Mesothelial cell of epicardium (in vitro differentiated cells): Measurements from ENCODE around the gene TEAD3. TPM values are rescaled to one million over a fixed set of nuclear protein-coding genes. Genes with fewer than 3 reads are reported as not detected.
"Not testable (repeated sequence)": the region's sequence is repeated elsewhere in the genome, so short reads cannot be mapped to it uniquely, and the experiment has no call there.

Experiments
- DNase-seq, 2 experiments: peaks; one replicate each; pipeline ENCODE4 v3.0.0; 2021; ENCODE audit warnings: low spot score in 2 of 2; ENCODE audit not compliant: unreplicated experiment in 2 of 2
- H3K27ac Mint-ChIP-seq: 2 replicates; pipeline ENCODE4 v1.8.0; 2021; ENCODE audit warnings: mixed read lengths
- H3K27me3 Mint-ChIP-seq: 2 replicates; pipeline ENCODE4 v1.8.0; 2021; ENCODE audit warnings: low read depth, mixed read lengths
- H3K36me3 Mint-ChIP-seq: 2 replicates; pipeline ENCODE4 v1.8.0; 2021; ENCODE audit warnings: mixed read lengths
- H3K4me1 Mint-ChIP-seq: 2 replicates; pipeline ENCODE4 v1.8.0; 2021; ENCODE audit warnings: mixed read lengths
- H3K4me3 Mint-ChIP-seq: 2 replicates; pipeline ENCODE4 v1.8.0; 2021; ENCODE audit warnings: mild to moderate bottlenecking, moderate library complexity, mixed read lengths
- H3K9me3 Mint-ChIP-seq: 2 replicates; pipeline ENCODE4 v1.8.0; 2021; ENCODE audit warnings: mixed read lengths
- CTCF ChIP-seq: fragments of 200-600 bp; sonication (generic); IDR thresholded peaks from one replicate; pipeline ENCODE4 v1.5.0; 2021; ENCODE audit warnings: antibody characterized with exemption; ENCODE audit not compliant: unreplicated experiment
- total RNA-seq: library from RNA; stranded (reverse); gene quantifications from 3 replicates; pipeline ENCODE4 v1.2.1, GENCODE V29; 2021

Gene TEAD3
- total RNA-seq, 1 donor from 2014 or later = 91.4 TPM

- H3K36me3 Mint-ChIP-seq = no peaks in the 10 kb centered on the region
- no peaks in the 10 kb centered on the region for H3K9me3 Mint-ChIP-seq
- H3K4me3 Mint-ChIP-seq = no peak overlapping the region
- no peaks in the 10 kb centered on the region for H3K4me1 Mint-ChIP-seq
- TF ChIP-seq CTCF = no peak
- no peaks in the 10 kb centered on the region for H3K27me3 Mint-ChIP-seq
- DNase-seq = no peak
- H3K27ac Mint-ChIP-seq = no peak overlapping the region
Observed at GRCh38 chr6:35443341-35444030, 53.4 kb downstream of the TEAD3 start.

GRCh38 chr6:35442693-35443092 is 54.2 kb downstream of the TEAD3 start:
- no peak overlapping the region for H3K27ac Mint-ChIP-seq
- H3K36me3 Mint-ChIP-seq = no peaks in the 10 kb centered on the region
- TF ChIP-seq CTCF = no peak
- DNase-seq = no peak
- H3K4me1 Mint-ChIP-seq = no peaks in the 10 kb centered on the region
- H3K4me3 Mint-ChIP-seq = no peak overlapping the region
- H3K27me3 Mint-ChIP-seq = no peaks in the 10 kb centered on the region
- no peaks in the 10 kb centered on the region for H3K9me3 Mint-ChIP-seq

- no peak for TF ChIP-seq CTCF
- no peak for DNase-seq
Observed at GRCh38 chr6:35441642-35442041, 55.2 kb downstream of the TEAD3 start.

GRCh38 chr6:35441205-35441604 is 55.7 kb downstream of the TEAD3 start:
- H3K9me3 Mint-ChIP-seq = no peaks in the 10 kb centered on the region
- no peak overlapping the region for H3K4me3 Mint-ChIP-seq
- no peaks in the 10 kb centered on the region for H3K36me3 Mint-ChIP-seq
- DNase-seq = no peak
- no peak for TF ChIP-seq CTCF
- no peaks in the 10 kb centered on the region for H3K4me1 Mint-ChIP-seq
- no peak overlapping the region for H3K27ac Mint-ChIP-seq
- no peaks in the 10 kb centered on the region for H3K27me3 Mint-ChIP-seq

More at GRCh38 chr6:35441642-35442041, 55.2 kb downstream of the TEAD3 start:
- Mint-ChIP-seq H3K4me1 (no peaks in the 10 kb centered on the region), H3K36me3 (no peaks in the 10 kb centered on the region), H3K27ac (no peak overlapping the region), H3K4me3 (no peak overlapping the region), H3K27me3 (no peaks in the 10 kb centered on the region), H3K9me3 (no peaks in the 10 kb centered on the region)

- H3K27ac Mint-ChIP-seq = no peak overlapping the region
Observed at GRCh38 chr6:35439308-35439707, 57.6 kb downstream of the TEAD3 start.

GRCh38 chr6:35438378-35439065 is 58.4 kb downstream of the TEAD3 start:
- not testable (repeated sequence) for H3K36me3 Mint-ChIP-seq, H3K9me3 Mint-ChIP-seq, H3K4me1 Mint-ChIP-seq, H3K27ac Mint-ChIP-seq, DNase-seq, H3K27me3 Mint-ChIP-seq, H3K4me3 Mint-ChIP-seq

More at GRCh38 chr6:35439308-35439707, 57.6 kb downstream of the TEAD3 start:
- H3K36me3 Mint-ChIP-seq = no peaks in the 10 kb centered on the region
- no peak for TF ChIP-seq CTCF
- no peaks in the 10 kb centered on the region for H3K27me3 Mint-ChIP-seq
- H3K9me3 Mint-ChIP-seq = no peaks in the 10 kb centered on the region
- DNase-seq = no peak
- no peaks in the 10 kb centered on the region for H3K4me1 Mint-ChIP-seq
- H3K4me3 Mint-ChIP-seq = no peak overlapping the region
